ENCODE measurements around the gene TWF1. TPM values are rescaled to one million over a fixed set of nuclear protein-coding genes. Genes with fewer than 3 reads are reported as not detected.
"Not testable (repeated sequence)": the region's sequence is repeated elsewhere in the genome, so short reads cannot be mapped to it uniquely, and the experiment has no call there.

TWF1 gene
- total RNA-seq, 1 experiment from 2014 or later: 28.4 TPM

DNA sequence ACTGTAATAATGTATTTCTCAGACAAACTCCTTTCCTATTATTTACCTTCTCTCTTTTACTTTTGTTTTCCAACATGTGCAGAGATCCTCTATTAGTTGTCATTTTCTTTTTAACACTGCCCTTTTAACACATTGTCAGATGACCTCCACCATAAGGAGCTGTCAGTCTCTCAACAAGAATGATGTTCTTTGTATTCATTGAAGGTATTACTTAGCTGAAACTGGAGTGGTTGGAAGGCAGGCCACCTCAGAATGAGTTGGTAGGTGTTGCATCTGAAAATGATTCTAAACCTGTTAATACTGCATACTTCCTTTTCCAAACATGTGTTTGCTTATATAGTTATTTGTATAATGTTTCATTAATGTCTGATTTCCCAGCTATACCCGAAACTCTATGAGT, 46.6 kb upstream of the TWF1 start:
- ChIA-PET POLR2A (no interaction called here), CTCF (no interaction called here)
- ATAC-seq: no peak
- Mint-ChIP-seq H3K9me3 (peaks cover 14% of the 10 kb centered on the region), H3K27ac (no peak overlapping the region), H3K4me1 (no peaks in the 10 kb centered on the region), H3K4me3 (no peak overlapping the region), H3K36me3 (peaks cover 6% of the 10 kb centered on the region), H3K27me3 (ENCODE audit: low read depth) (no peaks in the 10 kb centered on the region)
- no peak for DNase-seq (ENCODE audit: low spot score)
- TF ChIP-seq ZNF121 (CRISPR knock-in tag; IDR thresholded peaks at IDR 0.05): no peak
- TF ChIP-seq, protein P1, sequence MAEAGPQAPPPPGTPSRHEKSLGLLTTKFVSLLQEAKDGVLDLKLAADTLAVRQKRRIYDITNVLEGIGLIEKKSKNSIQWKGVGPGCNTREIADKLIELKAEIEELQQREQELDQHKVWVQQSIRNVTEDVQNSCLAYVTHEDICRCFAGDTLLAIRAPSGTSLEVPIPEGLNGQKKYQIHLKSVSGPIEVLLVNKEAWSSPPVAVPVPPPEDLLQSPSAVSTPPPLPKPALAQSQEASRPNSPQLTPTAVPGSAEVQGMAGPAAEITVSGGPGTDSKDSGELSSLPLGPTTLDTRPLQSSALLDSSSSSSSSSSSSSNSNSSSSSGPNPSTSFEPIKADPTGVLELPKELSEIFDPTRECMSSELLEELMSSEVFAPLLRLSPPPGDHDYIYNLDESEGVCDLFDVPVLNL (CRISPR knock-in tag; IDR thresholded peaks at IDR 0.05; ENCODE audit: borderline replicate concordance, low read depth): no peak
- no peak for TF ChIP-seq SOX15 (CRISPR knock-in tag; IDR thresholded peaks at IDR 0.05)
- no peak for TF ChIP-seq ZNF425 (CRISPR knock-in tag; conservative IDR thresholded peaks at IDR 0.05)
- TF ChIP-seq, protein P2, sequence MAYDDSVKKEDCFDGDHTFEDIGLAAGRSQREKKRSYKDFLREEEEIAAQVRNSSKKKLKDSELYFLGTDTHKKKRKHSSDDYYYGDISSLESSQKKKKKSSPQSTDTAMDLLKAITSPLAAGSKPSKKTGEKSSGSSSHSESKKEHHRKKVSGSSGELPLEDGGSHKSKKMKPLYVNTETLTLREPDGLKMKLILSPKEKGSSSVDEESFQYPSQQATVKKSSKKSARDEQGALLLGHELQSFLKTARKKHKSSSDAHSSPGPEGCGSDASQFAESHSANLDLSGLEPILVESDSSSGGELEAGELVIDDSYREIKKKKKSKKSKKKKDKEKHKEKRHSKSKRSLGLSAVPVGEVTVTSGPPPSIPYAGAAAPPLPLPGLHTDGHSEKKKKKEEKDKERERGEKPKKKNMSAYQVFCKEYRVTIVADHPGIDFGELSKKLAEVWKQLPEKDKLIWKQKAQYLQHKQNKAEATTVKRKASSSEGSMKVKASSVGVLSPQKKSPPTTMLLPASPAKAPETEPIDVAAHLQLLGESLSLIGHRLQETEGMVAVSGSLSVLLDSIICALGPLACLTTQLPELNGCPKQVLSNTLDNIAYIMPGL (CRISPR knock-in tag; IDR thresholded peaks at IDR 0.05): no peak
- no peak for TF ChIP-seq ETV6 (CRISPR knock-in tag; IDR thresholded peaks at IDR 0.05)
- TF ChIP-seq RORB (CRISPR knock-in tag; IDR thresholded peaks at IDR 0.05): no peak
- TF ChIP-seq FOXJ3 (CRISPR knock-in tag; IDR thresholded peaks at IDR 0.05; ENCODE audit: borderline replicate concordance): no peak

- CTCF ChIA-PET: no interaction called here
- Mint-ChIP-seq H3K36me3 (peaks cover 15% of the 10 kb centered on the region), H3K4me1 (no peaks in the 10 kb centered on the region), H3K9me3 (peaks cover 27% of the 10 kb centered on the region), H3K27ac (no peak overlapping the region), H3K4me3 (no peak overlapping the region), H3K27me3 (ENCODE audit: low read depth) (no peaks in the 10 kb centered on the region)
- POLR2A ChIA-PET: no interaction called here
- ATAC-seq (no peak), DNase-seq (ENCODE audit: low spot score) (no peak)
- TF ChIP-seq EMX1 (CRISPR knock-in tag; IDR thresholded peaks at IDR 0.05): no peak
- TF ChIP-seq USF1 (CRISPR knock-in tag; IDR thresholded peaks at IDR 0.05): no peak
- TF ChIP-seq CREB1 (CRISPR knock-in tag; IDR thresholded peaks at IDR 0.05): no peak
- no peak for TF ChIP-seq ZNF423 (CRISPR knock-in tag; IDR thresholded peaks at IDR 0.05)
Measured at GRCh38 chr12:43848786-43849185, 42.7 kb upstream of the TWF1 start.

DNA sequence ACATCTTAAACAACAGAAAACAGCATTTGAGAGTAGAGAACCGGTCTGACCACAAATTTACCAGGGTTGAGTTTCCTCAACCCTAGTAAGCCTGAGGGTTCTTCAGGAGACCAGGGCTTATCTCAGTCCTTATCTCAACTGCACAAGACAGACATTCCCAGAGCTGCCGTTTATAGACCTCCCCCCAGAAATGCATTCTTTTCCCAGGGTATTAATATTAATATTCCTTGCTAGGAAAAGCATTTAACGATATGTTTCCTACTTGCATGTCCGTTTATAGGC, 42.0 kb upstream of the TWF1 start:
- TF ChIP-seq, protein P1 (CRISPR knock-in tag; IDR thresholded peaks at IDR 0.05; ENCODE audit: borderline replicate concordance, low read depth): no peak
- TF ChIP-seq NFATC4 (CRISPR knock-in tag; IDR thresholded peaks at IDR 0.05): no peak
- no peak for TF ChIP-seq ZNF317 (CRISPR knock-in tag; IDR thresholded peaks at IDR 0.05; ENCODE audit: borderline replicate concordance, low read depth)
- TF ChIP-seq FOXJ3 (CRISPR knock-in tag; IDR thresholded peaks at IDR 0.05; ENCODE audit: borderline replicate concordance): no peak
- no peak for TF ChIP-seq NR3C1 (CRISPR knock-in tag; conservative IDR thresholded peaks at IDR 0.05; ENCODE audit: low read depth)
- no peak for TF ChIP-seq ZNF671 (CRISPR knock-in tag; IDR thresholded peaks at IDR 0.05)
- no peak for TF ChIP-seq JAZF1 (CRISPR knock-in tag; IDR thresholded peaks at IDR 0.05)
- no peak for TF ChIP-seq ZNF121 (CRISPR knock-in tag; IDR thresholded peaks at IDR 0.05)
- TF ChIP-seq SOX15 (CRISPR knock-in tag; IDR thresholded peaks at IDR 0.05): no peak
- TF ChIP-seq, protein P3, sequence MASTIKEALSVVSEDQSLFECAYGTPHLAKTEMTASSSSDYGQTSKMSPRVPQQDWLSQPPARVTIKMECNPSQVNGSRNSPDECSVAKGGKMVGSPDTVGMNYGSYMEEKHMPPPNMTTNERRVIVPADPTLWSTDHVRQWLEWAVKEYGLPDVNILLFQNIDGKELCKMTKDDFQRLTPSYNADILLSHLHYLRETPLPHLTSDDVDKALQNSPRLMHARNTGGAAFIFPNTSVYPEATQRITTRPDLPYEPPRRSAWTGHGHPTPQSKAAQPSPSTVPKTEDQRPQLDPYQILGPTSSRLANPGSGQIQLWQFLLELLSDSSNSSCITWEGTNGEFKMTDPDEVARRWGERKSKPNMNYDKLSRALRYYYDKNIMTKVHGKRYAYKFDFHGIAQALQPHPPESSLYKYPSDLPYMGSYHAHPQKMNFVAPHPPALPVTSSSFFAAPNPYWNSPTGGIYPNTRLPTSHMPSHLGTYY (CRISPR knock-in tag; IDR thresholded peaks at IDR 0.05): no peak
- TF ChIP-seq SP1 (CRISPR knock-in tag; conservative IDR thresholded peaks at IDR 0.05): no peak
- ChIA-PET POLR2A (no interaction called here), CTCF (no interaction called here)
- H3K27ac Mint-ChIP-seq: no peak overlapping the region
- peaks cover 27% of the 10 kb centered on the region for H3K9me3 Mint-ChIP-seq
- DNase-seq (ENCODE audit: low spot score) (no peak), ATAC-seq (no peak)
- H3K36me3 Mint-ChIP-seq: peaks cover 15% of the 10 kb centered on the region
- H3K4me1 Mint-ChIP-seq: no peaks in the 10 kb centered on the region
- H3K4me3 Mint-ChIP-seq: no peak overlapping the region
- H3K27me3 Mint-ChIP-seq (ENCODE audit: low read depth): no peaks in the 10 kb centered on the region

DNA sequence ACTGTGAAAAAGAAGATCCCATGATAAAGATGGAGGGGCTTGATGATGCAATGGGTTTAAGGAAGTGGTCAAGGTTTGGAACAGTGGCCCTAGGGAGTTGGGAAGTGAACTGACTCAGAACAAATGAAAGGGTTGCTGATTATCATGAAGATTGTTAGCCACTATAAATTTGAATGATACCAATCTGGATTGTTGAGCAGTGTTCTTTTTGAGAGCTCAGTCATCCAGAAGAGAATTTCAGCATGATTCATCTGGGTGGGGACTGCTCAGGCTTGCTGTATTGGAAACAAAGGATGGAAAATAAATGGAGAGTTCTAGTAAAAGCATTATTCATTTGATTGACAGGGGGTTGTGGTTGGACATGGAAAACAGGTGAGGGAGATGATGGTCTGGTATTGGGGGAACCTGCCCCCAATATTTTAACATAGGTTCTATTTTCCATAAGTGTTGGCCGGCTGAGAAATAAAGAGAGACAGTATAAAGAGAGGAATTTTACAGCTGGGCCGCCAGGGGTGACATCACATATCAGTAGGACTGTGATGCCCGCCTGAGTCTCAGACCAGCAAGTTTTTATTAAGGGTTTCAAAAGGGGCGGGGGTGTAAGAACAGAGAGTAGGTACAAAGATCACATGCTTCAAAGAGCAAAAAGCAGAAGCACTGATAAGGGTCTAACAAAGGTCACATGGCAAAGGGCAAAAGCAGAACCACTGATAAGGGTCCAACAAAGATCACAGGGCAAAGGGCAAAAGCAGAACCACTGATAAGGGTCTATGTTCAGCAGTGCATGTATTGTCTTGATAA, 41.5 kb upstream of the TWF1 start:
- POLR2A ChIA-PET; ATAC-seq; DNase-seq (ENCODE audit: low spot score); H3K4me3 Mint-ChIP-seq; H3K27ac Mint-ChIP-seq; H3K27me3 Mint-ChIP-seq (ENCODE audit: low read depth); CTCF ChIA-PET; H3K4me1 Mint-ChIP-seq: not testable (repeated sequence)
- peaks cover 27% of the 10 kb centered on the region for H3K9me3 Mint-ChIP-seq
- peaks cover 15% of the 10 kb centered on the region for H3K36me3 Mint-ChIP-seq

Measured in WTC11 (cell line).